Effector CD8-positive, alpha-beta T cell (primary cell): Measurements from ENCODE around the gene OR6Y1.

Experiments used
- DNase-seq: peaks from one replicate; lab custom pipeline; 2025; lab: John Stamatoyannopoulos, UW
- total RNA-seq, 4 experiments: gene quantifications; one replicate each; lab custom pipeline; 2026; lab: John Stamatoyannopoulos, UW

Gene OR6Y1
- total RNA-seq: 0 reads per million in 4 experiments

DNA sequence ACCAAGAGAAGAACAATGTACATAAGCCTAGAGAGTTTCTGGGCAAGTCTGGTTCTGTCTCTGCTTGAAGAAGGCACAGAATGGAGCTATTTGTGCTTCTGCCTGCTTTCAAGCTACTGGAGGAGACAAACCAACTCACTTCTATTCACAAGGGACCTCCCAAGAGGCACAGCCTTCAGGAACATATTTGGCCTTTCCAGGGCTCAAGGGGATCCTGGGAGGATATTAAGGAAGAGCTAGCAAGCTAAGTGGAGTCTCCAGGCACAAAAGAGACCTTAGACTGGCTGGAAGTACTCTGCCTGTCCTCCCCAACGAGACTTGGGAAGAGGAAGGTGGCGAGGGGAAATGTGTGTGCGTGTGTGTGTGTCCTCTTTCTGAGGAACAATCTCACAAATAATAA is at the start of gene OR6Y1:
Gene OR6Y1 (minus strand): TSS at position 54 of the 400 bp plus-strand sequence. CDS start 6,300 bp downstream, outside the sequence.
- no peak for DNase-seq

DNA sequence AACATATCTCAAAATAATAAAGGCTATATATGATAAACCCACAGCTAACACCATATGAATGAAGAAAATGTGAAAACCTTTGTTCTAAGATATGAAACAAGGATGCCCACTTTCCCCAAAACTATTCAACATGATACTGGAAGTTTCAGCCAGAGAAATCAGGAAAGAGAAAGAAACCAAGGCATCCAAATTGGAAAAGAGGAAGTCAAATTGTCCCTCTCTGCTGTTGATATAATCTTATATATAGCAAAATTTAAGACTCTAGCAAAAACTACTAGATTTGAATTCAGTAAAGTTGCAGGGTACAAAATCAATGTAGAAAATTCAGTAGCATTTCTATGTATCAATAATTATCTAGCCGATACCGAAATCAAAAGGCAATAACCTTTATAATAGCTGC is 46.5 kb upstream of the OR6Y1 start:
- no peak for DNase-seq

- DNase-seq: no peak
Observed at GRCh38 chr1:158586942-158587341, 32.7 kb upstream of the OR6Y1 start.

GRCh38 chr1:158583962-158584361 is 29.8 kb upstream of the OR6Y1 start:
- DNase-seq: no peak

- DNase-seq: no peak
Observed at GRCh38 chr1:158579733-158580132, 25.5 kb upstream of the OR6Y1 start, which contains the start of gene OR10X1. Gene OR10X1 (minus strand): TSS chr1:158579899. CDS start chr1:158579899, 0 bp downstream.

DNA sequence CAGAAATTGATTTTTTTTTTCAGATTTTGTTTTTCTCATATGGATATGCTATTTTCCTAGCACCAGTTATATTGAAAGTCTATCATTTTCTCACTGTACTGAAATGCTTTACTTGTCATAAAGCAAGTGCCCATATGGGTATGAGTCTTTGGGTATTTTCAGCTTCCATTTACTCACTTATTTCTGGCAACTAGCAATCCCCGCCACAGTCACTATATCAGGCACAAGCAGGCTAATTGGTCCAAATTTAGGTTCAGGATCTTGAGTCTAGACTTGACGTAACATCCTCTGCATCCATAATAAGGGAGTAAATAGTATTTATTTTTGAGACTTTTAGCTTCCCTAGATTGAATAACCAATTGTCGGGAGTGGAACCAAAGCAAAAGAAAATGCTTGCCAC is 23.4 kb upstream of the OR6Y1 start:
- no peak for DNase-seq

DNA sequence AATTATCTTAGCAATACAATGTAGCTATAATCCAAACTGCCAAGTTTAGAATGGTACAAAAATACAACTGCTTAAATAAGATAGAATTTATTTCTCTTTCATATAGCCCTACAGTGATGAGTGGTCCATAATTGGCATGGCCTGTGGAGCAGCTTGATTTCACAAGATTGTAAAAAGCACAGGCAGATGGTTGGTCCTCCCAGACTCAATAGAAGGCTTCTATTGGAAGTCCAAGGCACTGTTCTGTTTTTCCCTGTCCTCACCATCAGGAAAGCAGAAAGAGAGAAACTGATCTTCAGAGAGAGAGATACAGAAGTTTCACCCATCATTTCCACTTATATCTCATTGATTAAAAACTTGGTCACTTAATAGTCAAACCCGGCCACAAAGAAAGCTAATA is 18.0 kb upstream of the OR6Y1 start:
- no peak for DNase-seq

DNA sequence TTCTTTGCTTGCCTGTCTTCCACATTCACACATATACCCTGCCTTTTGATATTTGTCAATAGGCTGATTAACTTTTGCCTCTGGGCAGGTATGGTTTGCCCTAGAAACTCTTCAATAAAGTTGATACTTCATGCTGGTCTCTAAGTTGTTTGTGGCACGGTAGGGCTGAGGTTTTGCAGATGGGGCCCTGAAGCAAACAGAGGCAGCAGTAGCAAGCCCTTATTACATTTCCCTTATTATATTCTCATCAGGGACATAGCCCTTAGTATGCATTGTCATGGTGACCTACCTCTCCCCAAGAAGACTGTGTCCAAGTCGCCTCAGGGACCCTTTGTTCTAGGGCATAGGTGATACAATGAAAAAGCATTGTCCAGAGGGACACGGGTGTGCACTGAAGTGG is 16.3 kb upstream of the OR6Y1 start, which contains the start of gene OR6P1:
Gene OR6P1 (minus strand): TSS at position 101 of the 400 bp plus-strand sequence. CDS start 6,976 bp downstream, outside the sequence.
- DNase-seq: no peak

DNA sequence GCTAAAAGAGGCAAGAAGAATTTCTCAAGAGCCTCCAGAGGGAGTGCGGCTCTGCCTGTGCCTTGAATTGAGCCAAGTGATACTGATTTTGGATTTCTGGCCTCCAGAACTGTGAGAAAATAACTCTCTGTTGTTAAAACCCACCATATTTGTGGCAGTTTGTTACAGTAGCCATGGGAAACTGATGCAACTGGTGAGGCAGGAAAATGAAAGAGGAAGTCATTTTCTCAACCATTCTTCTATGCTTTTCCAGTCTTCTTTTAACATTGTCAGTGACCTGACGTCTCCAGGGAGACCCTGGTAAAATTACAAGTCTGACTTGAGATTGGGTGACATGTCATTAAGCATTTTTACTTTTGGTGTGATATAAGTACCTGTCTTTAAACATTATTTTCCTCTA is 10.4 kb upstream of the OR6Y1 start:
- DNase-seq: no peak

GRCh38 chr1:158563853-158564252 is 9.6 kb upstream of the OR6Y1 start:
- DNase-seq: no peak

DNA sequence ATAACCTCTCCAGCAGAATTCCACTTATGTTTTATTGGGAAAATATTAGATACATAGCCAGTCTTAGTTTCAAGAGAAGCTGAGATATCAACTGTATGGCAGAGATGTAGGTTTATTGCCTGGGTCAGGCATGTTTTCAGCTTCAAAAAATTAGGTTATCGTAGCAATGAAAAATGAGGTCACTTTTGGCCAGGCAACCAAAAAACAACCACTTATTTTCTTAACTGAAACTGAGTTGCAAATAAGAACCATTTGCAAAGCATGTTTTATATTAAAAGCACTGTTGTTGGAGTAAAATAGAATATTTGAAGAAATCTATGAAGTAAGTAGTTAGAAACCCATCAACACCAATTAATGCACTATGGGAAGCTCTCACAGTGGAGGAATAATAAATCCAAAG is 5.5 kb upstream of the OR6Y1 start:
- no peak for DNase-seq

GRCh38 chr1:158552296-158552695 is 1.9 kb downstream of the OR6Y1 start:
- DNase-seq: no peak

GRCh38 chr1:158547533-158547932 is 6.7 kb downstream of the OR6Y1 start:
- no peak for DNase-seq

DNA sequence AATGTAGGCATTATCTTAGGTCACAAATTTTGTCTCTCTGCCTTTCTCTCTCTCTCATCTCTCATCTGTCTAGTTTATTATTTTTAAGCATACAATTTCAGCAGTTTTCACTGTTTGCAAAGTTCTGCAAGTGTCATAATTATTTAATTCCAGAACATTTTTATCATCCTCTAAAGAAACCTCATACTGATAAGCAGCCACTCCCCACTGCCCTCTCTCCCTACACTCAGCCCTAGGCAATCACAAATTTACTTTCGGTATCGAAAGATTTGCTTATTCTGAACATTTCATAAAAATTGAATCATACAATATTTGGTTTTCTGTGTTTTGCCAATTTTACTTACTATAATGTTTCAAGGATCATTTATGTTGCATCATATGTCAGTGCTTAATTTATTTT is 16.6 kb downstream of the OR6Y1 start:
- DNase-seq: no peak

GRCh38 chr1:158534496-158534895 is 19.7 kb downstream of the OR6Y1 start:
- no peak for DNase-seq

- DNase-seq: no peak
Observed at GRCh38 chr1:158527190-158527815, 26.9 kb downstream of the OR6Y1 start.

- DNase-seq: no peak
Observed at GRCh38 chr1:158521666-158522058, 32.5 kb downstream of the OR6Y1 start.

GRCh38 chr1:158520955-158521665 is 33.1 kb downstream of the OR6Y1 start:
- no peak for DNase-seq

DNA sequence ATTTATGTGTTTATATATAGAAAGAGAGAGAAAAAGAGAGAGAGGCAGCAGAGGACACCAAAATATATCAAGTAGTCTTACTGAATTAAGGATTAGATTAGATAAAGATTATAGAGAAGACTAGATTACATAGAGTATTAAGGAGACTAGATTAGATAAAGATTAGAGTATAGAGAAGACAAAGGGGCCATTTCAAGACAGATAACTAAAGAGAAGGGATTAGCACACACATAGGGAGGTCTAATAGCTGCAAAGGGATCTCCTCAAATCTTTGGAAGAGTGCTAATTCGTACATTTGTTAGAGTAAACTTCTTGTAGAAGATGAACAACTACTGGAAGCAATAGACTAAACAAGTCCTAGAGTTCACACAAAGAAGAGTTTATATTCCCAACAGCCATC is 34.2 kb downstream of the OR6Y1 start:
- DNase-seq: no peak

DNA sequence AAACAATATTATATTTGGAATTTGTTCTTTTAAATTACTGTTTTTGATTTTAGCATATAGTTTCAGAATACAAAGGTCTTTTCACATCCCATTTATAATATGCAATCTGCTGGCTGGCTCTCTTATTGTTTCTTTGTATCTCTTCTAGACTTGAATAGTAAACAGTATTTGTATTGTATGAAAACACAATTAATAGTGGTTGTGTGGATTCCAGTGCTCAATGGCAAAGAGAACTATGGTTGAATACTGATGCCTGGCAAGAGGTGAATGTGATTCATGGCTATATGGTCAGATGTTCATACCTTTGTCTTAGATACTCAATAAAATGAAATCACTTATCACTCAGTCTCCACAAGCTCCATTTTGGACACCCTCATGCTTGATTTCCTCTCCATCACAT is 37.2 kb downstream of the OR6Y1 start:
- DNase-seq: no peak

DNA sequence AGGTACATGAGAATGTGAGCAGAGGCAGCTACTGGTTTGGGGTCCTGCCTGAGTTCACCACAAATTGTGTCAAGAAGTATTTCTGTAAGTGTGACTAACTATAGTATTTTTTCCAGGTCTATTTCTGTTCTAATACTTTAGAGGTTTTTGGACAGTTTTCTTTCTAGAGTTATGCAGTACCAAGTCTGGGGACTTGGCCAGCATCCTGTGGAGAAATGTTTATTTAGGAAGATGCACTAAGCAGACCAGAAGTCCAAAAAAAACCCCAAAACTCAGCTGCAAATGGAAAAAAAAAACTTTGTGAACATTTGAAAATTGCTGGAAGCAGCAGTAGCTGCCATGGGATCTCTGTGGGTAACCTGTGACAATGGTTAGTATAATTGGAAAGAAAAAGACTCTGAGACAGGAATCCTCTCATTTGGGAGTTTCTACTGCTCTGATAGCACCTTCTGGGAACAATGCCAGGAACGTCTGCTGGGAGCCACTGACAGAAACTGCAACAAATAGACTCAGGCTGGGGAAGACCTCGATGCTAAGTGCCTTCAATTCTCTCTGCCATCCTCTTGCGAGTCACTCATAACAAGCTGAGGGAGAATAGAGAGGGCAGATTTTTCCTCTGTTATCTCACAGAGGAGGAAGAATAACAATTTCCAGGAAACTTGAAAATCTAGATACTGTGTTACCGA is 44.6 kb downstream of the OR6Y1 start:
- DNase-seq: no peak

GRCh38 chr1:158507511-158507910 is 46.7 kb downstream of the OR6Y1 start:
- DNase-seq: no peak
